HepG2 (cell line): Measurements from ENCODE around the gene MYLK. TPM values are rescaled to one million over a fixed set of nuclear protein-coding genes. Genes with fewer than 3 reads are reported as not detected.
A peak's percentile ranks its signal among the peaks of the same experiment; 100 is the strongest.

ENCODE experiments used
- ARHGAP35 ChIP-seq: sonication (generic); formaldehyde crosslinking; IDR thresholded peaks from 2 replicates; pipeline ENCODE4 v1.9.0; 2022; ENCODE audit warnings: mild to moderate bottlenecking, inconsistent platforms, moderate library complexity, missing genetic modification reagents, borderline replicate concordance
- CC2D1A ChIP-seq: sonication (generic); formaldehyde crosslinking; IDR thresholded peaks from 2 replicates; pipeline ENCODE4 v1.8.1; 2023; ENCODE audit warnings: mild to moderate bottlenecking, missing genetic modification reagents
- FOXC1 ChIP-seq: sonication (generic); formaldehyde crosslinking; IDR thresholded peaks from 2 replicates; pipeline ENCODE4 v1.8.0; 2022; ENCODE audit warnings: mild to moderate bottlenecking, missing genetic modification reagents, borderline replicate concordance
- FOXJ3 ChIP-seq: sonication (generic); formaldehyde crosslinking; IDR thresholded peaks from 2 replicates; pipeline ENCODE4 v1.4.0; 2020; ENCODE audit warnings: missing genetic modification reagents, mild to moderate bottlenecking, borderline replicate concordance
- FOXM1 ChIP-seq: sonication (generic); formaldehyde crosslinking; IDR thresholded peaks from 2 replicates; pipeline ENCODE4 v1.5.0; 2020; ENCODE audit warnings: missing genetic modification reagents
- GTF3A ChIP-seq: sonication (generic); formaldehyde crosslinking; conservative IDR thresholded peaks from 2 replicates; pipeline ENCODE4 v1.4.0; 2020; ENCODE audit warnings: mild to moderate bottlenecking, missing genetic modification reagents
- JUND ChIP-seq: sonication (generic); formaldehyde crosslinking; IDR thresholded peaks from 2 replicates; pipeline ENCODE4 v1.8.0; 2022; ENCODE audit warnings: mild to moderate bottlenecking, missing genetic modification reagents
- KDM1A ChIP-seq: IDR thresholded peaks from 2 replicates; pipeline ENCODE4 v1.6.1; 2016; ENCODE audit warnings: missing compliant biosample characterization
- MAZ ChIP-seq, 2 experiments: sonication (generic) in 1 of 2; formaldehyde crosslinking in 1 of 2; IDR thresholded peaks; 2 replicates each; pipeline versions ENCODE4 v1.5.0 to v1.6.1; 2012 to 2020; ENCODE audit warnings: low read depth in 2 of 2, mild to moderate bottlenecking in 2 of 2, borderline replicate concordance in 1 of 2, improper control_type of control experiment in 1 of 2, low read length in 1 of 2, missing genetic modification reagents in 1 of 2, moderate library complexity in 1 of 2
- MLXIP ChIP-seq: sonication (generic); formaldehyde crosslinking; IDR thresholded peaks from 2 replicates; pipeline ENCODE4 v1.9.0; 2021; ENCODE audit warnings: missing genetic modification reagents, borderline replicate concordance
- NFKBIZ ChIP-seq: IDR thresholded peaks from 2 replicates; pipeline ENCODE4 v1.6.1; 2018; ENCODE audit warnings: missing genetic modification reagents, missing compliant biosample characterization
- PBX2 ChIP-seq: IDR thresholded peaks from 2 replicates; pipeline ENCODE4 v1.6.1; 2016; ENCODE audit warnings: control low read depth
- PHB2 ChIP-seq: fragments of 450-650 bp; IDR thresholded peaks from 2 replicates; pipeline ENCODE4 v1.6.1; 2018; ENCODE audit not compliant: partially characterized antibody
- REL ChIP-seq: sonication (generic); formaldehyde crosslinking; conservative IDR thresholded peaks from 2 replicates; pipeline ENCODE4 v1.8.0; 2022; ENCODE audit warnings: mild to moderate bottlenecking, missing genetic modification reagents, moderate library complexity
- RXRB ChIP-seq: IDR thresholded peaks from 2 replicates; pipeline ENCODE4 v1.6.1; 2016; ENCODE audit warnings: borderline replicate concordance, missing genetic modification reagents, missing compliant biosample characterization
- SAFB2 ChIP-seq: sonication (generic); formaldehyde crosslinking; IDR thresholded peaks from 2 replicates; pipeline ENCODE4 v1.5.1; 2020; ENCODE audit warnings: missing genetic modification reagents, low read depth, mild to moderate bottlenecking, borderline replicate concordance
- SIX4 ChIP-seq: sonication (generic); formaldehyde crosslinking; IDR thresholded peaks from 2 replicates; pipeline ENCODE4 v1.4.0; 2020; ENCODE audit warnings: missing genetic modification reagents
- SRSF1 ChIP-seq: fragments of 200-400 bp; formaldehyde crosslinking; optimal IDR thresholded peaks from 2 replicates; pipeline ENCODE3; 2017; ENCODE audit warnings: mild to moderate bottlenecking, low read depth, low read length, moderate library complexity
- ZBTB34 ChIP-seq: sonication (generic); formaldehyde crosslinking; IDR thresholded peaks from 2 replicates; pipeline ENCODE4 v1.8.0; 2022; ENCODE audit warnings: mild to moderate bottlenecking, missing genetic modification reagents
- ZNF234 ChIP-seq: sonication (generic); formaldehyde crosslinking; conservative IDR thresholded peaks from 2 replicates; pipeline ENCODE4 v1.5.1; 2020; ENCODE audit warnings: mild to moderate bottlenecking, missing genetic modification reagents
- ZNF296 ChIP-seq: sonication (generic); formaldehyde crosslinking; conservative IDR thresholded peaks from 2 replicates; pipeline ENCODE4 v1.5.0; 2020; ENCODE audit warnings: mild to moderate bottlenecking, missing genetic modification reagents
- ZNF350 ChIP-seq: sonication (generic); formaldehyde crosslinking; IDR thresholded peaks from 2 replicates; pipeline ENCODE4 v1.4.0; 2020; ENCODE audit warnings: mild to moderate bottlenecking, low read depth, missing genetic modification reagents, borderline replicate concordance
- ZNF589 ChIP-seq: sonication (generic); formaldehyde crosslinking; conservative IDR thresholded peaks from 2 replicates; pipeline ENCODE4 v1.8.0; 2022; ENCODE audit warnings: mild to moderate bottlenecking, moderate library complexity, missing genetic modification reagents
- polyA plus RNA-seq, 8 experiments: library from polyadenylated mRNA; depleted of rRNA in 3 of 8; stranded (reverse) in 7 of 8; unstranded in 1 of 8; fragments of >200 nt; fragmentation: Illumina TruSeq in 4 of 8; extraction: Trizol in 4 of 8; gene quantifications; 2 replicates each; pipeline versions ENCODE4 v1.2.1 to v1.2.3, GENCODE V29; 2011 to 2016; ENCODE audit warnings: low read depth in 4 of 8, missing spikeins in 1 of 8, mixed read lengths in 1 of 8; ENCODE audit not compliant: insufficient read depth in 1 of 8
- total RNA-seq, 5 experiments: library from RNA; depleted of rRNA; stranded (reverse); fragments of >200 nt; fragmentation: Illumina TruSeq; extraction: Trizol; gene quantifications; 2 replicates each; pipeline ENCODE4 v1.2.3, GENCODE V29; 2016; ENCODE audit warnings: low read depth in 1 of 5

MYLK gene
- total and polyA plus RNA-seq, 2 of the 13 experiments (the other 11 are each of a cell fraction or from before 2014, with no cell fraction given): 10.6 to 34.9 TPM

- peak; percentile 42; the same call in 1 of the 2 replicates for TF ChIP-seq RXRB
- TF ChIP-seq ZNF589: no peak
- TF ChIP-seq SRSF1: no peak
- no peak for TF ChIP-seq PHB2
- TF ChIP-seq ZBTB34: no peak
- TF ChIP-seq ZNF234 (CRISPR knock-in tag): no peak
- no peak for TF ChIP-seq CC2D1A
- TF ChIP-seq SAFB2 (CRISPR knock-in tag): no peak
- TF ChIP-seq FOXJ3 (CRISPR knock-in tag): no peak
- TF ChIP-seq MLXIP (CRISPR knock-in tag): no peak
- no peak for TF ChIP-seq JUND (CRISPR knock-in tag)
- no peak for TF ChIP-seq SIX4 (CRISPR knock-in tag)
- no peak for TF ChIP-seq ARHGAP35 (CRISPR knock-in tag)
- no peak for TF ChIP-seq PBX2 (CRISPR knock-in tag)
- TF ChIP-seq MAZ (IDR thresholded peaks at IDR 0.05; ENCODE audit: borderline replicate concordance, low read depth, low read length): no peak
- no peak for TF ChIP-seq MAZ (CRISPR knock-in tag; IDR thresholded peaks at IDR 0.05; ENCODE audit: low read depth)
- TF ChIP-seq NFKBIZ: no peak
- no peak for TF ChIP-seq GTF3A
- no peak for TF ChIP-seq FOXC1 (CRISPR knock-in tag)
- no peak for TF ChIP-seq FOXM1 (CRISPR knock-in tag)
- TF ChIP-seq KDM1A (CRISPR knock-in tag): no peak
- no peak for TF ChIP-seq REL (CRISPR knock-in tag)
- TF ChIP-seq ZNF350 (CRISPR knock-in tag): no peak
- no peak for TF ChIP-seq ZNF296 (CRISPR knock-in tag)
Measured at GRCh38 chr3:123642182-123642956, 241.8 kb downstream of the MYLK start (continued).
